Activated naive CD8-positive, alpha-beta T cell treated with anti-CD3 and anti-CD28 coated beads for 36 hours (primary cell): ENCODE results near the gene RIPPLY2. TPM values are rescaled to one million over a fixed set of nuclear protein-coding genes. Genes with fewer than 3 reads are reported as not detected.

Source experiments
- DNase-seq: peaks from one replicate; pipeline ENCODE4 v3.0.0; 2021
- H3K27ac Mint-ChIP-seq: one replicate; pipeline ENCODE4 v1.8.0; 2022; ENCODE audit warnings: mild to moderate bottlenecking, moderate library complexity, mixed read lengths
- H3K27me3 Mint-ChIP-seq: one replicate; pipeline ENCODE4 v1.8.0; 2022; ENCODE audit warnings: mild to moderate bottlenecking, mixed read lengths
- H3K36me3 Mint-ChIP-seq: one replicate; pipeline ENCODE4 v1.8.0; 2021; ENCODE audit warnings: mild to moderate bottlenecking, mixed read lengths
- H3K4me1 Mint-ChIP-seq: one replicate; pipeline ENCODE4 v1.8.0; 2021; ENCODE audit warnings: mixed read lengths
- H3K4me3 Mint-ChIP-seq: one replicate; pipeline ENCODE4 v1.8.0; 2022; ENCODE audit warnings: mild to moderate bottlenecking, moderate library complexity, mixed read lengths
- H3K9me3 Mint-ChIP-seq: one replicate; pipeline ENCODE4 v1.8.0; 2022; ENCODE audit warnings: mixed read lengths
- total RNA-seq, 2 experiments: library from RNA; stranded (reverse); gene quantifications; one replicate each; pipeline ENCODE4 v1.2.3, GENCODE V29; 2021

Gene RIPPLY2
- total RNA-seq, 2 experiments from 2014 or later, result not detected

- Mint-ChIP-seq H3K27ac (no peak overlapping the region), H3K27me3 (peaks cover 56% of the 10 kb centered on the region), H3K9me3 (no peaks in the 10 kb centered on the region), H3K4me1 (peaks cover 2% of the 10 kb centered on the region), H3K36me3 (no peaks in the 10 kb centered on the region), H3K4me3 (no peak overlapping the region)
- no peak for DNase-seq
Observed at GRCh38 chr6:83849127-83849526, 4.0 kb upstream of the RIPPLY2 start.

- Mint-ChIP-seq H3K36me3 (no peaks in the 10 kb centered on the region), H3K27ac (no peak overlapping the region), H3K4me3 (no peak overlapping the region), H3K9me3 (no peaks in the 10 kb centered on the region), H3K27me3 (peaks cover 59% of the 10 kb centered on the region), H3K4me1 (peaks cover 4% of the 10 kb centered on the region)
- DNase-seq, result no peak
Observed at GRCh38 chr6:83849610-83850009, 3.5 kb upstream of the RIPPLY2 start.

DNA sequence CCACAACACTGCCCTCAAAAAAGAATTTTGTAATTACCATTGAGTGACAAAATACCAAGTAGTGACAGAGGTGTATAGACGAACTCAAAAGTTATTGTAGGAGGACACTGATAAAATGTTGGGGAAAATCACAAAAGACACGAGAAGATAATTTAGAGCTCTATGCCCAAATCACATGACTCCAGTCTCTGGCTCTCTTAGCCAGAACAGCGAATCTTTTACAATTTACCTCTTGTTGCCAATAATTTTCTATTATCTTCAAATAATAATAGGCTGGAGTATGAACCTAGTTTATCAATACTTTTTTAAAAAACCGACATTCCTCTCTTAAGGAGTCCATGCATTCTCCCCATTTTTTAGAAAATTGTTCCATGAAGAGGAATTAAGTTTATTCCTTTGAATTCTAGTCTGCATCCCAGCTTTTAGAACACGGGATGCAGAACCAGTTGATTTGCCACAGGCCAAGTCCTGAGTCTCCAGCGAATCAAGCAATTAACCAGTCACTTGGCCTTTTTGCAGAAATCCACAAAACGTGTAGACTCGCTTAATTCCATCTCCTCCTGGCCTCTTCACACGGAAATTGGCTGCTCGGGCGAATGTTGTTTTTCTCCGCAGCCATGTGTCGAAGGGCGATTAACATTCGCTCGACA lies 507 bp upstream of the RIPPLY2 start:
- H3K9me3 Mint-ChIP-seq, result no peaks in the 10 kb centered on the region
- H3K36me3 Mint-ChIP-seq, result no peaks in the 10 kb centered on the region
- no peak overlapping the region for H3K27ac Mint-ChIP-seq

DNA sequence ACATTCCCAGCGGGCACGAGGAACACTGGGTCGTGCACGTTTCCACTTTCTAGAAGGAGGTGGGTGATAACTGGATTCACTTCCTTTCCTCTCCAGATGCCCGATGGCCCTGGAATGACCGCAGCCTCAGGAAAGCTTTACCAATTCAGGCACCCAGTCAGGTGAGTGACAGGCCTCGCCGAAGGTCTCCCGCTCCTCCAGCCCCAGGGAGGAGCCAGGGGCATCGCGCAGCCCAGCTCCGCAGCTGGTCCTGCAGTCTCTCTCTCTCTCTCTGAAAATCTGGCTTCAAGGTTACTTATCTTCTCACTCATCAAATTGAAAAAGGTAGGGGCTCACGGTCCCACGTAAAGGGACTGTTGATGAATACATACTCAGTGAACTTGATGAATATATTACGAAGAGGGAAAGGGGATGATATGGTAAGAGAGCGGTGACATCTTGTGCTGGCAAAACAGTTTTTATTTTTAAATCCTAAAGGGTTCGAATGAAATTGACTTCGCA lies 891 bp downstream of the RIPPLY2 start:
- no peak for DNase-seq
- H3K36me3 Mint-ChIP-seq, result no peaks in the 10 kb centered on the region
- H3K27me3 Mint-ChIP-seq, result peaks cover 66% of the 10 kb centered on the region
- no peak overlapping the region for H3K27ac Mint-ChIP-seq
- H3K4me3 Mint-ChIP-seq, result peak overlapping the region; percentile 72
- H3K9me3 Mint-ChIP-seq, result no peaks in the 10 kb centered on the region
- H3K4me1 Mint-ChIP-seq, result peaks cover 10% of the 10 kb centered on the region

More for the DNA sequence above, 507 bp upstream of the RIPPLY2 start:
- peaks cover 4% of the 10 kb centered on the region for H3K4me1 Mint-ChIP-seq
- no peak for DNase-seq
- peaks cover 67% of the 10 kb centered on the region for H3K27me3 Mint-ChIP-seq
- H3K4me3 Mint-ChIP-seq, result peak overlapping the region; percentile 72

- Mint-ChIP-seq H3K36me3 (no peaks in the 10 kb centered on the region), H3K4me1 (peaks cover 12% of the 10 kb centered on the region), H3K27me3 (peaks cover 59% of the 10 kb centered on the region), H3K27ac (no peak overlapping the region), H3K9me3 (no peaks in the 10 kb centered on the region), H3K4me3 (no peak overlapping the region)
- DNase-seq, result no peak
Observed at GRCh38 chr6:83854766-83855165, 1.6 kb downstream of the RIPPLY2 start.

- peak within 1 kb of the TSS; percentile 91 for H3K27ac Mint-ChIP-seq
- peaks cover 12% of the 10 kb centered on the region for H3K27me3 Mint-ChIP-seq
- H3K36me3 Mint-ChIP-seq, result peaks cover under 1% of the 10 kb centered on the region
- H3K4me1 Mint-ChIP-seq, result peaks cover 28% of the 10 kb centered on the region
- H3K4me3 Mint-ChIP-seq, result peak within 1 kb of the TSS; percentile 100
- DNase-seq, result peak; percentile 93
- no peaks in the 10 kb centered on the region for H3K9me3 Mint-ChIP-seq
Observed at GRCh38 chr6:83859410-83860358, 6.5 kb downstream of the RIPPLY2 start, which contains the start of gene CYB5R4. Gene CYB5R4, plus strand, starts transcription at chr6:83859689. Its CDS starts 94 bp downstream, at chr6:83859783.

- DNase-seq, result no peak
- H3K4me1 Mint-ChIP-seq, result peaks cover 28% of the 10 kb centered on the region
- H3K4me3 Mint-ChIP-seq, result peak overlapping the region; percentile 100
- peaks cover 7% of the 10 kb centered on the region for H3K36me3 Mint-ChIP-seq
- peaks cover 6% of the 10 kb centered on the region for H3K27me3 Mint-ChIP-seq
- H3K27ac Mint-ChIP-seq, result peak overlapping the region; percentile 91
- no peaks in the 10 kb centered on the region for H3K9me3 Mint-ChIP-seq
Observed at GRCh38 chr6:83860359-83860755, 7.2 kb downstream of the RIPPLY2 start.

DNA sequence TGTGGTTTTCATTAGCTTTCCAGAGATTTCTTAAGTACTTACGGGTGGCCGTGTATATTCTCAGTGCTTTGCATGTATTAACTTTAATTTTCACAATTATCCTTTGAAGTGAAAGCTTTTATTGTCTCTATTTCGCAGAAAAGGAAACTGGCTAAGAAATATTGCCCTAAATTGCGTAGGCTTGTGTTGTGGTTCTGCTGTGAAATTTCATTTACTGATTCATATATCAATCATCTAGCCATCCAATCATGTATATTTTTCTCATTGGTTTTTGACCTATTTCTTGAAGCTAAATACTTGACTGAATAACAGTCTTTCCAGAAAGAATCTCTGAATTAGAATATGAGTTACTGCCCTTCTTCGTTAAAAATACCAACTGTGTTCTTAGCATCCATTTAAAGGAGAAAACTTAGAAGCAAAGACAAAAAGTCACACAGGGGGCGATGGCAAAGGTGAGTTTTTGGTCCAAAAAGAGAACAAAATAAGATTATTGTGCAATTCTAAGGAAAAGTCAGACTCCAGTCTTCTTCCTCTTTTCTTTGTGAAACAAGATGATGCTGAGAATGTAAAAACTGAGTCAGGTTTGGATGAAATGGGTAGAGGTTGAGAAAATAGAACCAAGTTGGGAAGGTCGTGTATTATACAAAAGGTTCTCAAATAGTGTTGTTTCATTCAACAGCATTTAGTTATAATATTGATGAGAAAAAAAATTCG lies 7.8 kb downstream of the RIPPLY2 start:
- no peak for DNase-seq
- no peaks in the 10 kb centered on the region for H3K9me3 Mint-ChIP-seq
- peaks cover 3% of the 10 kb centered on the region for H3K27me3 Mint-ChIP-seq
- H3K36me3 Mint-ChIP-seq, result peaks cover 13% of the 10 kb centered on the region
- H3K27ac Mint-ChIP-seq, result peak overlapping the region; percentile 91
- peaks cover 28% of the 10 kb centered on the region for H3K4me1 Mint-ChIP-seq
- H3K4me3 Mint-ChIP-seq, result peak overlapping the region; percentile 100

GRCh38 chr6:83862776-83863471 lies 9.8 kb downstream of the RIPPLY2 start:
- no peaks in the 10 kb centered on the region for H3K27me3 Mint-ChIP-seq
- no peak overlapping the region for H3K4me3 Mint-ChIP-seq
- H3K4me1 Mint-ChIP-seq, result peaks cover 28% of the 10 kb centered on the region
- peaks cover 7% of the 10 kb centered on the region for H3K9me3 Mint-ChIP-seq
- DNase-seq, result no peak
- peaks cover 33% of the 10 kb centered on the region for H3K36me3 Mint-ChIP-seq
- H3K27ac Mint-ChIP-seq, result no peak overlapping the region

- no peak overlapping the region for H3K27ac Mint-ChIP-seq
- peaks cover 13% of the 10 kb centered on the region for H3K4me1 Mint-ChIP-seq
- no peak for DNase-seq
- H3K9me3 Mint-ChIP-seq, result peaks cover 9% of the 10 kb centered on the region
- H3K27me3 Mint-ChIP-seq, result no peaks in the 10 kb centered on the region
- H3K4me3 Mint-ChIP-seq, result no peak overlapping the region
- peaks cover 48% of the 10 kb centered on the region for H3K36me3 Mint-ChIP-seq
Observed at GRCh38 chr6:83867043-83867442, 13.9 kb downstream of the RIPPLY2 start.

DNA sequence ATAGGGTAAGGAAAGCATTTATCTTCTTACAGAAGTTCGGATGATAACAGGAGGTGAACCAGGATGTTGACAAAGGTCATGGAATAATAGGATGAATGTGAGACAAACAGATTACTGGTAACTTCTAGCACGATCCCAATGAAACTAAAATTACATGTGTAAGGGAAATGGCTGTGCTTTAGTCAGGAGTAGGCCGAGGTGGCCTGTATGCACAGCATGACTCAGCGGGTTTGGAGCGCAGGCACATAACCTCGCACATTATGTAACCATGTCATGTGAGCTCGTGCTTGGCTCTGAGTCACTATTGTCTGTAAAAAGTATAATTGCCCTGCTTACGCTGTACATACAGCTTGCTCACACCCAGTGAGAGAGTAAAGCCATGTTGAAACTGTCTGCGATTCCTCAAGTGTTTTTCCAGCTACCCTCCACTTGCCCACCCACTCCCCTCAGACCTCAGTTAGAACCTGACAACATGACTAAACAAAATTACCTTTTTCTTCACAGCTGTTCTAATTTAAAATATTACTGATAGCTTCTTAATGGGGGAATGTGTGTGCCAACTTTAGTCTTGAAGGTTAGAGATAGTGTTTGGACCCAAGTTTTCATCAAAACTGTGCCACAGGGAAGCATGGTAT lies 14.5 kb downstream of the RIPPLY2 start:
- Mint-ChIP-seq H3K9me3 (peaks cover 9% of the 10 kb centered on the region), H3K27ac (no peak overlapping the region), H3K36me3 (peaks cover 48% of the 10 kb centered on the region), H3K27me3 (no peaks in the 10 kb centered on the region), H3K4me1 (peaks cover 12% of the 10 kb centered on the region), H3K4me3 (no peak overlapping the region)
- DNase-seq, result no peak

GRCh38 chr6:83868639-83869038 lies 15.5 kb downstream of the RIPPLY2 start:
- Mint-ChIP-seq H3K27ac (no peak overlapping the region), H3K36me3 (peaks cover 49% of the 10 kb centered on the region), H3K27me3 (no peaks in the 10 kb centered on the region), H3K4me3 (no peak overlapping the region), H3K4me1 (peaks cover 16% of the 10 kb centered on the region), H3K9me3 (peaks cover 9% of the 10 kb centered on the region)
- DNase-seq, result no peak

DNA sequence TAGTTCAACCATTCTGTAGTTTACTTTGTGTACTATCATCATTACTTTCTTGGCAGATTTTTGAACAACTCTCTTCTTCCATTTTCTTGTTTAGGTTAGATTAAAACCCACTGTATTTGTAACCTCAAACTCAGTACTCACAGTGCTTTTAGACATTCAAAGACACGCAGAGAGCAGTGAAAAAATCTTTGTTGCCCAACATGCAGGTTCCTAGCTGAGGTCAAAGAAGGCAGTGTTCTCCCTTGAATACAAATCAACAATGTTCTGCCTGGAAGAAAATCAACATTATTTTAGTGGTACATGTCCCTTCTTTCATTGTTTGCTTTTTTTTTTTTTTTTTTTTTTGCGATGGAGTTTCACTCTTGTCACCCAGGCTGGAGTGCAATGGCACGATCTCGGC lies 17.5 kb downstream of the RIPPLY2 start:
- no peaks in the 10 kb centered on the region for H3K27me3 Mint-ChIP-seq

More for the DNA sequence above, 17.5 kb downstream of the RIPPLY2 start:
- no peak overlapping the region for H3K4me3 Mint-ChIP-seq
- no peak for DNase-seq
- H3K4me1 Mint-ChIP-seq, result peaks cover 18% of the 10 kb centered on the region
- H3K27ac Mint-ChIP-seq, result no peak overlapping the region
- H3K9me3 Mint-ChIP-seq, result peaks cover 9% of the 10 kb centered on the region
- peaks cover 40% of the 10 kb centered on the region for H3K36me3 Mint-ChIP-seq
